Motor neuron (in vitro differentiated cells): ENCODE measurements around the gene HECTD4. TPM values are rescaled to one million over a fixed set of nuclear protein-coding genes. Genes with fewer than 3 reads are reported as not detected.
"Not testable (repeated sequence)": the region's sequence is repeated elsewhere in the genome, so short reads cannot be mapped to it uniquely, and the experiment has no call there.

Experiments
- ATAC-seq, 8 experiments: fragments of 200-7000 bp; cut with Tn5 transposase; replicated peaks in 6 of 8; 2 replicates each; pipeline ENCODE4 v1.8.0; 2021; ENCODE audit warnings: mild to moderate bottlenecking in 8 of 8, moderate library complexity in 8 of 8
- H3K27ac ChIP-seq, 2 donors: fragments of 250-450 bp; sonication (Bioruptor Pico); 2 replicates each; pipeline ENCODE4 v1.9.0; 2021; ENCODE audit warnings: antibody characterized with exemption in 2 of 2, mild to moderate bottlenecking in 2 of 2, moderate library complexity in 1 of 2
- H3K4me1 ChIP-seq, 2 donors: fragments of 250-450 bp; sonication (Bioruptor Pico); replicated peaks in 1 of 2; 2 replicates each; pipeline ENCODE4 v1.6.1; 2021; ENCODE audit warnings: antibody characterized with exemption in 2 of 2, mild to moderate bottlenecking in 2 of 2, moderate library complexity in 1 of 2
- H3K4me3 ChIP-seq, 5 donors: fragments of 250-450 bp; sonication (Bioruptor Pico); 2 replicates each; pipeline ENCODE4 v1.9.0; 2021; ENCODE audit warnings: antibody characterized with exemption in 5 of 5, mild to moderate bottlenecking in 5 of 5, moderate library complexity in 4 of 5
- WGBS, 10 experiments: fragments of 450-650 bp; shearing (Covaris generic); methylation state at CpG; one replicate each; pipeline ENCODE4 v1.0.0; 2022; 5-methylcytosine and 5-hydroxymethylcytosine counted together
- in situ Hi-C, 9 experiments: fragments of 400-800 bp; cut with MboI; loops; one replicate each; pipeline ENCODE4 v1.15.0; 2021; ENCODE audit warnings: low sequenced_read_pairs in 9 of 9, low pct_unique_long_range_greater_than_20kb in 2 of 9; ENCODE audit not compliant: unreplicated experiment in 9 of 9
- total RNA-seq, 8 experiments: library from RNA; unstranded; fragments of 300-600 nt; gene quantifications; 2 replicates each; pipeline versions ENCODE4 v1.2.3 to v1.2.4, GENCODE V29; 2022

The HECTD4 gene
- total RNA-seq, 8 experiments from 2014 or later = 15.2 to 80.4 (median 40.3) TPM

GRCh38 chr12:112342587-112342986 is 39.6 kb downstream of the HECTD4 start:
- ATAC-seq = no peak
- Histone ChIP-seq H3K27ac (no peak overlapping the region), H3K4me3 (no peak overlapping the region), H3K4me1 (peaks cover 5 to 8% of the 10 kb centered on the region in 2 donors)
- WGBS, 10 experiments = 70 to 100% (median 94%) methylated on average over 2 to 3 of the region's 3 CpGs; no CpG with 5 or more reads in 2 of the 10 experiments
- in situ Hi-C loops = no loop called here

- in situ Hi-C loops = no loop called here
- H3K4me1 ChIP-seq = peaks cover 5 to 8% of the 10 kb centered on the region in 2 donors
- WGBS, 10 experiments = 17 to 89% (median 47%) methylated on average over 1 to 4 of the region's 4 CpGs; no CpG with 5 or more reads in 1 of the 10 experiments
- no peak overlapping the region for H3K4me3 ChIP-seq
- ATAC-seq = no peak
- H3K27ac ChIP-seq = no peak overlapping the region
Measured at GRCh38 chr12:112341046-112341825, 41.0 kb downstream of the HECTD4 start.

- Histone ChIP-seq H3K27ac (no peak overlapping the region), H3K4me3 (no peak overlapping the region), H3K4me1 (peaks cover 5 to 8% of the 10 kb centered on the region in 2 donors)
- no peak for ATAC-seq
- in situ Hi-C loops = no loop called here
- 52 to 100% (median 100%) methylated on average over 1 to 3 of the region's 3 CpGs; no CpG with 5 or more reads in 3 of the 10 experiments for WGBS, 10 experiments
Measured at GRCh38 chr12:112340230-112340629, 42.0 kb downstream of the HECTD4 start.

GRCh38 chr12:112334999-112335398 is 47.2 kb downstream of the HECTD4 start:
- H3K4me3 ChIP-seq, ATAC-seq, in situ Hi-C loops, H3K27ac ChIP-seq, H3K4me1 ChIP-seq: not testable (repeated sequence)
- WGBS, 10 experiments = 60 to 100% (median 100%) methylated on average over 1 of the region's 1 CpG; no CpG with 5 or more reads in 7 of the 10 experiments

GRCh38 chr12:112333019-112333418 is 49.2 kb downstream of the HECTD4 start:
- ATAC-seq = peak in 1 of 8 experiments; percentile 80
- in situ Hi-C loops = no loop called here
- H3K4me1 ChIP-seq = peaks cover 0 to 10% of the 10 kb centered on the region in 2 donors
- no peak overlapping the region for H3K27ac ChIP-seq
- no peak overlapping the region for H3K4me3 ChIP-seq
- WGBS, 10 experiments = 4 to 100% (median 87%) methylated on average over 2 to 3 of the region's 3 CpGs

- no peak for ATAC-seq
Measured at GRCh38 chr12:112331886-112332285, 50.3 kb downstream of the HECTD4 start.

GRCh38 chr12:112330706-112331105 is 51.5 kb downstream of the HECTD4 start:
- ATAC-seq = peak in 1 of 8 experiments; percentile 17
- Histone ChIP-seq H3K4me1 (peaks cover 0 to 14% of the 10 kb centered on the region in 2 donors), H3K27ac (no peak overlapping the region), H3K4me3 (no peak overlapping the region)
- in situ Hi-C loops = no loop called here
- WGBS, 10 experiments = 40 to 100% (median 93%) methylated on average over 1 to 4 of the region's 4 CpGs; no CpG with 5 or more reads in 3 of the 10 experiments

More at GRCh38 chr12:112331886-112332285, 50.3 kb downstream of the HECTD4 start:
- H3K27ac ChIP-seq = no peak overlapping the region
- H3K4me3 ChIP-seq = no peak overlapping the region
- in situ Hi-C loops = no loop called here
- H3K4me1 ChIP-seq = peaks cover 0 to 14% of the 10 kb centered on the region in 2 donors
- 100% methylated on average over 1 to 3 of the region's 4 CpGs; no CpG with 5 or more reads in 5 of the 10 experiments for WGBS, 10 experiments

- Histone ChIP-seq H3K27ac (no peak overlapping the region), H3K4me3 (no peak overlapping the region), H3K4me1 (peaks cover 0 to 14% of the 10 kb centered on the region in 2 donors)
- WGBS, 10 experiments = 0 to 100% (median 94%) methylated on average over 1 to 3 of the region's 3 CpGs
- in situ Hi-C loops = no loop called here
- no peak for ATAC-seq
Measured at GRCh38 chr12:112328456-112329124, 53.6 kb downstream of the HECTD4 start.

- 32 to 97% (median 88%) methylated on average over 3 to 7 of the region's 7 CpGs for WGBS, 10 experiments
- Histone ChIP-seq H3K4me1 (peaks cover 0 to 7% of the 10 kb centered on the region in 2 donors), H3K4me3 (no peak overlapping the region), H3K27ac (no peak overlapping the region)
- in situ Hi-C loops = no loop called here
- ATAC-seq = no peak
Measured at GRCh38 chr12:112327209-112327938, 54.9 kb downstream of the HECTD4 start.

- Histone ChIP-seq H3K27ac (no peak overlapping the region), H3K4me1 (peaks cover 0 to 4% of the 10 kb centered on the region in 2 donors), H3K4me3 (no peak overlapping the region)
- WGBS, 10 experiments = 31 to 100% (median 79%) methylated on average over 1 to 6 of the region's 7 CpGs; no CpG with 5 or more reads in 1 of the 10 experiments
- no peak for ATAC-seq
- in situ Hi-C loops = no loop called here
Measured at GRCh38 chr12:112325622-112326207, 56.5 kb downstream of the HECTD4 start.

- in situ Hi-C loops = no loop called here
- H3K4me3 ChIP-seq = no peak overlapping the region
- WGBS, 10 experiments = 75 to 100% (median 91%) methylated on average over 1 of the region's 1 CpG; no CpG with 5 or more reads in 3 of the 10 experiments
- no peak overlapping the region for H3K27ac ChIP-seq
- peaks cover 0 to 4% of the 10 kb centered on the region in 2 donors for H3K4me1 ChIP-seq
- ATAC-seq = no peak
Measured at GRCh38 chr12:112325157-112325556, 57.1 kb downstream of the HECTD4 start.

GRCh38 chr12:112322882-112323547 is 59.2 kb downstream of the HECTD4 start:
- Histone ChIP-seq H3K4me3 (no peak overlapping the region), H3K4me1 (peaks cover 0 to 4% of the 10 kb centered on the region in 2 donors), H3K27ac (no peak overlapping the region)
- ATAC-seq = no peak
- 77 to 100% (median 91%) methylated on average over 1 to 4 of the region's 4 CpGs for WGBS, 10 experiments
- in situ Hi-C loops = no loop called here
